Measurements from ENCODE around the gene NDUFS4.
"Not testable (repeated sequence)": the region's sequence is repeated elsewhere in the genome, so short reads cannot be mapped to it uniquely, and the experiment has no call there.

The NDUFS4 gene

DNA sequence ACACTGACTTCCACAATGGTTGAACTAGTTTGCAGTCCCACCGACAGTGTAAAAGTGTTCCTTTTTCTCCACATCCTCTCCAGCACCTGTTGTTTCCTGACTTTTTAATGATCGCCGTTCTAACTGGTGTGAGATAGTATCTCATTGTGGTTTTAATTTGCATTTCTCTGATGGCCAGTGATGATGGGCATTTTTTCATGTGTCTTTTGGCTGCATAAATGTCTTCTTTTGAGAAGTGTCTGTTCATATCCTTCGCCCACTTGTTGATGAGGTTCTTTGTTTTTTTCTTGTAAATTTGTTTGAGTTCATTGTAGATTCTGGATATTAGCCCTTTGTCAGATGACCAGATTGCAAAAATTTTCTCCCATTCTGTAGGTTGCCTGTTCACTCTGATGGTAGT is 100.1 kb downstream of the NDUFS4 start:
- DNase-seq (ENCODE audit: low read depth in 2 of 2), result not testable (repeated sequence)

DNA sequence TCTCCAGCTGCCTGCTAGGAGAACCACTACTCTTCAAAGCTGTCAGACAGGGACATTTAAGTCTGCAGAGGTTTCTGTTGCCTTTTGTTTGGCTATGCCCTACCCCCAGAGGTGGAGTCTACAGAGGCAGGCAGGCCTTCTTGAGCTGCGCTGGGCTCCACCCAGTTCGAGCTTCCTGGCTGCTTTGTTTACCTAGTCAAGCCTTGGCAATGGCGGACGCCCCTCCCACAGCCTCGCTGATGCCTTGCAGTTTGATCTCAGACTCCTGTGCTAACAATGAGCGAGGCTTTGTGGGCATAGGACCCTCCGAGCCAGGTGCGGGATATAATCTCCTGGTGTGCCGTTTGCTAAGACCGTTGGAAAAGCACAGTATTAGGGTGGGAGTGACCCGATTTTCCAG is 104.9 kb downstream of the NDUFS4 start:
- DNase-seq (ENCODE audit: low read depth in 2 of 2), result not testable (repeated sequence)

DNA sequence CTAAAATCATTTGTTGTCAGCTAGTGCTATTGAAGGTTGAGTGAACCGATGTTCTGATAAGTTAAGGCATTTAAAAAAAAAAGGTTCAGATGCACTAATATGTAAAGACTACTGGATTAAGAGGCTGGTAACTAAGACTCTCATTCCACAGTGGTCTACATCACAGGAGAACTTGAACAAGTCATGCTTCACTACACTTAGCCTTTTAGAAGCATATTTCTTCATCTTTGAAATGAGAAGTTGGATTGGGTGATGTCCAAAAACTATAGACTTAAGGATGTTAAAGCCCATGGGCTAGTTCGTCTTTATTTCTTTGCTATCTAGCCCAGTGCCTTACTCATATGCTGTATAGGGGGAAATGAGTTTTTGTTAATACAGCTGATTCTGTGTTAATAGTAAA is 107.2 kb downstream of the NDUFS4 start:
- DNase-seq (ENCODE audit: low read depth in 2 of 2), result no peak

DNA sequence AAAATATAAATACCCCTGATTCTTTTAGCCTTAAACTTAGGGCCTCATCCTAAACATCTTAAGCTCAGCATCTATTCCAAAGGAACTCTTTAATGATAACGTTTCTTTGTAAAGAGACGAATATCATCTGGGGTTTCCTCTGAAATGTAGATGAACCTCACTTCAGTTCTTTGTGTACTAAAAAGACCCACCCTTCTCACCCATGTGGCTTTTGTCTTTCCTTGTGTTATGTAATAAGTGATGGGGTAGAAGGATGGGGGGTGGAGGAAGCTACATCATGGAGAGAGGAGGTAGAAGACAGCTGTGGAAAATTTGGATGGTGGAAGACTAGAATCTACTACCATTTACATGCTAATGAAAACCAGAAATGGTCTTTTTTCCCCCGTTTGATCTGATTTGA is 111.0 kb downstream of the NDUFS4 start:
- no peak for DNase-seq (ENCODE audit: low read depth in 2 of 2)

GRCh38 chr5:53674121-53674520 is 113.7 kb downstream of the NDUFS4 start:
- no peak for DNase-seq (ENCODE audit: low read depth in 2 of 2)

GRCh38 chr5:53677632-53678031 is 117.2 kb downstream of the NDUFS4 start:
- no peak for DNase-seq (ENCODE audit: low read depth in 2 of 2)

- no peak for DNase-seq (ENCODE audit: low read depth in 2 of 2)
Observed at GRCh38 chr5:53678981-53679660, 118.7 kb downstream of the NDUFS4 start.

- no peak for DNase-seq (ENCODE audit: low read depth in 2 of 2)
Observed at GRCh38 chr5:53681079-53681478, 120.6 kb downstream of the NDUFS4 start.

- no peak for DNase-seq (ENCODE audit: low read depth in 2 of 2)
Observed at GRCh38 chr5:53691014-53691413, 130.6 kb downstream of the NDUFS4 start.

DNA sequence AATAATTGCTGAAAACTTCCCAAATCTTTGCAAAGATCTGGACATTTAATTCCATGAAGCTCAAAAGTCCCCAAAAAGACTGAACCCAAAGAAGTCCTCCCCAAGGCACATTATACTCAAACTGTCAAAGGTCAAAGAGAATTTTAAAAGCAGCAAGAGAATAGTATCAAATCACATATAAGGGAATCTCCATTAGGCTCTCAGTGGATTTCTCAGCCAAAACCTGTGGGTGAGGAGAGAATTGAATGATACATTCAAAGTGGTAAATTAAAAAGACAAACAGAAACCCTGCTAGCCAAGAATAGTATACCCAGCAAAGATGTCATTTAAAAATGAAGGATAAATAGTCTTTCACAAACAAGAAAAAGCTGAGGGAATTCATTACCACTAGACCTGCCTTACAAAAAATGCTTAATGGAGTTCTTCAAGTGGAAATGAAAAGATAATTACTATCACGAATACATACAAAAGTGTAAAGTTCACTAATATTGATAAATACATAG is 134.1 kb downstream of the NDUFS4 start:
- DNase-seq (ENCODE audit: low read depth in 2 of 2), result no peak

GRCh38 chr5:53710405-53710804 is 150.0 kb downstream of the NDUFS4 start:
- DNase-seq (ENCODE audit: low read depth in 2 of 2), result not testable (repeated sequence)

DNA sequence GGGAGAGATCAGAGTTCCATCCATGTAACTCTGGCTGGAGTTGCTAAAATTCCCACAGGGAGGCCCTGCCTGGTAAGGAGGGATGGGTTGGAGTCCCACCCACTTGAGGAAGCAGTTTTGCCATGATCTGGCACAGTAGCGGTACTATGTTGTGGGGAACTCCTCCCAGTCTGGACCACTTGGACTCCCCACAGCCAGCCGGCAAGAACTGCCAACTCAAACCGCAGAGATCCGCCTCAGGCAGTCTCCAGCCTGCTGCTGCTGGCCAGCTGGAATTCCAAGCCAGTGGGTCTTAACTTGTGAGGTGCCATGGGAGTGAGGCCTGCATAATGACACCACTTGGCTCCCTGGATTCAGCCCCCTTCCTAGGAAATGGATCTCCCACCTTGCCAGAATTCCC is 151.9 kb downstream of the NDUFS4 start:
- DNase-seq (ENCODE audit: low read depth in 2 of 2), result no peak

GRCh38 chr5:53713978-53714666 is 153.7 kb downstream of the NDUFS4 start:
- no peak for DNase-seq (ENCODE audit: low read depth in 2 of 2)

DNA sequence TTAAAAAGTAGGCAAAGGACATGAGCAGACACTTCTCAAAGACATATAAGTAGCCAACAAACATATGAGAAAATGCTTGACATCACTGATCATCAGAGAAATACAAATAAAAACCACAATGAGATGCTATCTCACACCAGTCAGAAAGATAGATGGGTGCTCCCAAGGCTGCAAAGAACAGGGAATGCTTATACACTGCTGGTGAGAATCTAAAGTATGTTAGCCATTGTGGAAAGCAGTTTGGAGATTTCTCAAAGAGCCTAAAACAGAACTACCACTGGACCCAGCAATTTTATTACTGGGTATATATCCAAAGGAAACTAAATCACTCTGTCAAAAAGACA is 154.2 kb downstream of the NDUFS4 start:
- no peak for DNase-seq (ENCODE audit: low read depth in 2 of 2)

- DNase-seq (ENCODE audit: low read depth in 2 of 2), result no peak
Observed at GRCh38 chr5:53726121-53726520, 165.7 kb downstream of the NDUFS4 start.

DNA sequence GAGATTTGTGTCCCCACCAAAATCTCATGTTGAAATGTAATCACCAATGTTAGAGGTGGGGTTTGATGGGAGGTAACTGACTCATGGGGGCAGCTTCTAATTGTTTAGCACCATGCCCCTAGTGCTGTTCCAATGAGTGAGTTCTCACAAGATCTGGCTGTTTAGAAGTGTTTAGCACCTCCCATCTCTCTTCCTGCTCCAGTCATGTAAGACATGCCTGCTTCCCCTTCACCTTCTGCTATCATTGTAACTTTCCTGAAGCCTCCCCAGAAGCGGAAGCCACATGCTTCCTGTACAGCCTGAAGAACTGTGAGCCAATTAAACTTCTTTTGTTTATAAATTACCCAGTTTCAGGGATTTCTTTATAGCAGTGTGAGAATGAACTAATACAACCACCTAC is 170.5 kb downstream of the NDUFS4 start:
- no peak for DNase-seq (ENCODE audit: low read depth in 2 of 2)
